ENCODE measurements around the gene SPOCD1.
"Not testable (repeated sequence)": the region's sequence is repeated elsewhere in the genome, so short reads cannot be mapped to it uniquely, and the experiment has no call there.

The SPOCD1 gene

DNA sequence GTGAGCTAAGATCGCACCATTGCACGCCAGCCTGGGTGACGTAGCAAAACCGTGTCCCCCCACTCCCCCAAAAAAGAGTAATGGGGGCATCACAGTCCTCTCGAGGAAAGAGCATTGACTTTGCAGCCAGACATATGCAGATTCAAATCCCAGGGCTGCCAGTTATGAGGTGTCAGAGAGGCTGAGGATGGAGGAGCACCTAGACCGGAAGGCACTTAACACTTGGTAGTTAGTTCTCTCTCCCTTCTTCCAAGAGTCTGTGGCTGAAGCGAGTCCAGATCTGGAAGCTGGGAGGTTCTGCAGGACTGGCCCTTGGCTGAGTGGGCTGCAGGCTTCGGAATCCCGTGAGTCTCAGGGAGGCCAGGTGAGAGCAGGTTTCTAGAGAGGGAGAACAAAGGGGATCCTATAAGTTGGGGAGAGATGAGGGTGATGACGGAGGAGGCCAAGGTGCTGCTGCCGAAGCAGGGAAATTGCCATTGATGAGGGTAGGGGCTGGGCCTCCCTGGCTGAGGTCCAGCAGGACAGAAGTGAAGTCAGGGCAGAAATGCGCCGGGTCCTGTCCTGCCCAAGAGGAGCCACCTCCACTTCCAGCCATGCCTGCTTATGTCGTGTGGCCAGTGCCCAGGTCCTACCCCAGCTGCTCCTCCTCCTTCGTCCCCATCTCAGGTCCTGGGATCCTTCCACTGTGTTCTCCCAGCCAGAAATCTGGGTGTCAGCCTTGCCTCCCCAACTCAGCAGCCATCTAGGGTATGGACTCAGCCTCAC lies 13.3 kb upstream of the SPOCD1 start:
- no peak for DNase-seq (ENCODE audit: low read depth)

DNA sequence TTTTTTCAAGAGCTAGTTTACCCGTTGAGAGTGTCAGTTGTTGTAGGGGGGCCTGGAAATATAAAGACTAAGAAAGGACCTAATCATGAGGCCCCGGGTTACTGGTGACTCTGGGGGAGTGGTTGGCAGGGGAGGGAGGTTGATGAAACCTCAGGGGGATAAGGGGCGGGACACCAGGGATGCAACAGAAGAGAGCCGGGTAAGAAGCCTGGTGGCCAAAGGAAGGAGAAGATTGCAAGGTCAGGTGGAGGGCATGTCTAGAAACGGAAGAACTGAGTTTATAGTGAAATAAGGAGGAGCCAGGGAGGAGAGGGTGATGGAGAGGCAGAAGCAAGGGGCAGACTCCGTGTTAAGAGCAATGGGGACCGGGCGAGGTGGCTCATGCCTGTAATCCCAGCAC lies 12.5 kb upstream of the SPOCD1 start:
- DNase-seq (ENCODE audit: low read depth): no peak

DNA sequence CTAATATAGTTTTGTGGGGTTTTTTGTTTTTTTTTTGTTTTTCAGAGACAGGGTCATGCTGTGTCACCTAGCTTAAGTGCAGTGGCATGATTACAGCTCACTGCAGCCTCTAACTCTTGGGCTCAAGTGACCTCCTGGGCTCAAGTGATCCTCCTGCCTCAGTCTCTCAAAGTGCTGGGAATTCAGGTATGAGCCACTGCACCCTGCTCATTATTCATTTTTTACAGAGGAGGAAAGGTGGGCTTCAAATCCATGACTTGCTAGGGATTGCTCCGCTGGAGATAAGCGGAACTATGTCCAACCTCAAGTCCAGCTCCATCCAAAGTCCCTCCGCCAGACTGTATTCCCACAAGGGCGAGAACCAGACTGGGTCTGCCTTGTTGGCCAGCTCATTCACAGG lies 8.0 kb upstream of the SPOCD1 start:
- no peak for DNase-seq (ENCODE audit: low read depth)

DNA sequence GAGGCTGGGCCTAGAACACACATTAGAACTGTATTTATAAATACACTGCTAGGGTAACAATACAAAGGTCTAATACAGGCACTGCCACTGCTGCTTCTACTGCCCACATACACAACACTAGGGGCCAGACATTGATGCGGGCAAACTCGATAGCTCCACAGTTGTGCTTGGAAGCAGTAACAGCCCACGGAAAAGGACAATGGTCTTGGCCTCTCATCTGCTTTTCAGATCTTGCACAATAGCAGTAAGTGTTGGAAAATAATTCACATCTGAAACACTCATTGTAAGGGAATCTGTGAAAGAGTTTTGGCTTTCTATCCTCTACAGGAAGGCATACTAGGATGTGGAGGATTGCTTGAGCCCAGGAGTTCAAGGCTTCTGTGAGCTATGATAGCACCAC lies 6.9 kb upstream of the SPOCD1 start:
- DNase-seq (ENCODE audit: low read depth): peak; percentile 38

DNA sequence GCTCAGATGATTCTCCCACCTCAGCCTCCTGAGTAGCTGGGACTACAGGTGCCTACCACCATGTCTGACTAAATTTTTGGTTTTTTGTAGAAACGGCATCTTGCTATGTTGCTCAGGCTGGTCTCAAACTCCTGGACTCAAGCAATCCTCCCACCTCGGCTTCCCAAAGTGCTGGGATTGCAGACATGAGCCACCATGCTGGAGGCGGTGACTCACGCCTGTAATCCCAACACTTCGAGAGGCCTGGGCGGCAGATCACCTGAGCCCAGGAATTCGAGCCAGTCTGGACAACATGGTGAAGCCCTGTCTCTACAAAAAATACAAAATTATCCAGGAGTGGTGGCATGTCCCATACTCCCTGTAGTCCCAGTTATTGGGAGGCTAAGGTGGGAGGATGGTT lies 4.4 kb upstream of the SPOCD1 start:
- not testable (repeated sequence) for DNase-seq (ENCODE audit: low read depth)

DNA sequence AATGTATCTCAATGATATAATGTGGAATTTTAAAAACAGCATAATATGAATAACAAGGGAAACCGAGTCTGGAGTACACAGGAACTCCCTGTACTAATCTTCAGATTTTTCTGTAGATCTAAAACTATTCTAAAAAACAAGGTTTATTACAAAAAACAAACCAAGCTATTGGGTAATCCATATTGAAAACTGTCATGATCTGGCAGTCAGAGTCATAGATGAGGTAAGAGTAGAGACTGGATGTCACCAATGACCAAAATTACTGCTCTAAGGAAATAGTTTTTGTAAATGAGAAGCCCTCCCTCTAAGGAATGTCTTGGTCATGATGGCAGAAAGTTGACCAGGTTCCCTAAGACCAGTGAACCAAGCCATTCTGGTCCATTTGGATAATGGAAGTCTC lies 2.4 kb upstream of the SPOCD1 start:
- no peak for DNase-seq (ENCODE audit: low read depth)

DNA sequence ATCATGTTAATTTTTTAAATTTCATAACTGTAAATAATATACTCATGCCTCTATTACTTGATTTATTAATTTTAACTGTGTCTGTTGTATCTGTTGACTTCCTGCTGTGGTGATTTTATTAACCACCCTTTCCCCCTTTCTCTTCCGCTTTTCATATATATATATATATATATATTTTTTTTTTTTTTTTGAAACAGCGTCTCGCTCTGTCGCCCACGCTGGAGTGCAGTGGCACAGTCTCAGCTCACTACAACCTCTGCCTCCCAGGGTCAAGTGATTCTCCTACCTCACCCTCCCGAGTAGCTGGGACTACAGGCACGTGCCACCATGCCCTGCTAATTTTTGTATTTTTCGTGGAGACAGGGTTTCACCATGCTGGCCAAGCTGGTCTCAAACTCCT lies 1.1 kb upstream of the SPOCD1 start:
- not testable (repeated sequence) for DNase-seq (ENCODE audit: low read depth)

DNA sequence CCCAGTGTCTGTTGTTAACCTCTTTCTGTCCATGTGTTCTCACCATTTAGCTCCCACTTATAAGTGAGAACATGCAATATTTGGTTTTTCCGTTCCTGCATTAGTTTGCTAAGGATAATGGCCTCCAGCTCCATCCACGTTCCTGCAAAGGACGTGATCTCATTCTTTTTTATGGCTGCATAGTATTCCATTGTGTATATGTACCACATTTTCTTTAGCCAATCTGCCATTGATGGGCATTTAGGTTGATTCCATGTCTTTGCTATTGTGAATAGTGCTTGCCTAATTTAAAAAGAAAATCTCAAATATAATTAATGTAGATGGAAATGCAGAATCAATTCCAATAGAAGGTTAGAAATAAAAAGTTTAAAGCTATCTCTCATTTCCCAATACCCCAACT lies 679 bp upstream of the SPOCD1 start:
- DNase-seq (ENCODE audit: low read depth): not testable (repeated sequence)

DNA sequence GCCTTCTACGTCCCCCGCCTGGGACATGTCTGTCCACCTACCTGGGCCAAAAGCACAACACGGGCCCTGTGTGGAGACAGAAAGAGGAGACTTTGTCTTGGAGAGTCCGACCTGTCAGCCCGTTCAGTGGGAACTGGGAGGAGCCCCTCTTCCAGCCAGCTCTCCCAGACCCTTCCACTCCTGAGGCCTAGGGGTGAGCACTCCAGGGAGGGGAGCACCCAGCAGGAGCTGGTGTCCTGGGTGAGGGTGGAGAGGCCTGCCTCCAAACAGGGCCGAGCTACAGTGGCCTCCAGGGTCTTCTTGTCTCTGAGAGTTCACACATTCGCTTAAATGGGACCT lies 546 bp downstream of the SPOCD1 start:
- DNase-seq (ENCODE audit: low read depth): no peak

DNA sequence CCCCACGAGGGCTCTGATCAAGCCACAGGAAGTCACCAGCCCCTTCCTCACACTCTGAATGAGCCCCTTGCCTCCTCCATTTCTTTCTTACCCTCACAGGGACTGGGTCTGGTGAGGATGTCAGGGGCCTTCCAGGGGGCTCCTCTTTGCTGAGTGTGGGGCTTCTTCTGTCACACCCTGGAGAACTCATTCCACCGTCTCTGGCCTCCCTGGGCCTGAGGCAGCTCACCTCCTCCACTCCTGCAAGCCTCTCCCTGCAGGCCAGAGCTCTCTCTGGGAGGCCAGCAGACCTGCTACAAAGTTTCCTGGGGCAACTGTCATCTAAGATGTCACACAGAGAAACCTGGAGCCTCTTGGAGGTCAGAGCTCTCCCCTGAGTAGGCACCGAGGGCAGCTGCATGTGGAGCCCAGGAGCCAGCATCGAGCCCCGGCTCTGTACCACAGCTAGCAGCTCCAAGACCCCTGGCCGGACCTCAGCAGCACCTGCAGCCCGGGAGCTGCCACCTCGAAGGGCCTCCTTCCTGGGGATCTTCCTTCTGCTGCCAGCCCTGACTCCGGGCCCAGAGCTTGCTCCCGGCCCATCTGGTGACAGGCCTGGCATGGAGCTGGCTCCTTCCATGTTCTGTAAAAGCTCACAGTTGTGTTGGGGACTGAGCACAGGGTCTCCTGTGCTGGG lies 1.1 kb downstream of the SPOCD1 start:
- no peak for DNase-seq (ENCODE audit: low read depth)

DNA sequence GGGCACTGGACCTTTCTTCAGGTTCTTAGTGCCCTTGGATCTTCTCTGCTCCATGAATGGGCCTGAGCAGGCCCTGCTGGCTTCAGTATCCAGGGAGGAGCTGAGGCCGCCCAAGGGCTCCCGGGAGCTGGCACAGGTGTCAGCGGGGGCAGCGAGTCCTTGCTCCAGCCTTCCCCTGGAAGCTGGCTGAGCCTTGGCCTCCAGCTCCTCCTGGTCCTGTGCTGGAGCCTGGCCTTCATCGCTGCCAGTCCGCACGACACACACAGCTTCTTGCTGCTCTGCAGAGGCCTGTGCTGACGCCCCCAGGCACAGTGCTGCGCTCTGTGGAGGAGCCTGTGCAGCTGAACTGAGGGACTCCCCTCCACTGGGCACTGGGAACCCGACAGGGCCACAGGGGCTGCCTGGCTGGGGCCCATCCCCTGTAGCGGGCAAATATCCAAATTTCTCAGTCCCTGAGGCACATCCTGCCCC lies 1.7 kb downstream of the SPOCD1 start:
- no peak for DNase-seq (ENCODE audit: low read depth)

DNA sequence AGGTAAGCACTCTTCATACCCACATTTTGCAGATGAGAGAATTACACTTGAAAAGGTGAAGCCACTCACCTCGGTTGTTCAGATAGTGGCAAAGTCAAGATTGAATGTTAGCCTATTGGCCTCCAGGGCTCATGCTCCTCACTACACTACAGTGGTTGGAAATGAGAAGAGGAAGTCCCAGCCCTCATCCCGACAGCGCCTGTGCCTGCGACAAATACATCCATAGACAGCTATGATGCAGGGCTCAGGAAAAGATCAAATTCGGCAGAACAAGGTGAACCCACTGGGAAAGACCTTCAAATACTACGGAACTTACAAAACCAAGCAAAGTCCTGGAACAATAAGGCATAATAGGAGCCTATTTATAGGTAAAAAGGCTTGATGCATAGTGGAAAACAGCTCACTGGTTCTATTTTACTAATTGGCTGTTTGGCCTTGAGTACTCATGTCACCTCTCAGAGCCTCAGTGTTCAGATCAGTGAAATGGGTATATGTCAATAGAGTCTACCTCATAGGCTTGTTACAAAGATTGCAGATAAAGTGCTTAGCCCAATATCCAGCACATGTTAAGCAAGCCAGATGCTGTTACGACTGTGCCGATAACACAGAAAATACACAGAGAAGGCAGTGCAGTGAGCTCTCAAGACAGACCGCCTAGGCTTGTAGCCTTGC lies 3.5 kb downstream of the SPOCD1 start:
- no peak for DNase-seq (ENCODE audit: low read depth)

DNA sequence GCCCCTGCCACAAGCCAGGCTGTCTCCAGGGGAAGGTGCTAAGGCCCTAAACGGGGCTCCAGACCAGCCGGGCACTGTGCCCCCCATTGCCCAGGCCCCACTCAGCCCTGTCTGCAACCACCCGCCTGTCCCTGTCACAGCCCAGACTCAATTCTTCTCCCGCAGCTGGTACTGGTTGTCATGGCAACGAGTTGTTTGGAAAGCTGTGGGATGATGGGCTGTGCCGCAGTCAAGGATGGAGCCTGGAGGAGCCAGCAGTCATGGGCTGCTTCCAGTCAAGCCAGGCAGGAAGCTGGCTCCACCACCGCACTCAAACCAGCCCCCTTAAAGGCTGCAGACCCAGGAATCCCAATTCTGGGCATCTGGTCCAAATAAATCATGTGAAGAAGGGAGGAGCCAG lies 4.2 kb downstream of the SPOCD1 start:
- DNase-seq (ENCODE audit: low read depth): peak; percentile 34

DNA sequence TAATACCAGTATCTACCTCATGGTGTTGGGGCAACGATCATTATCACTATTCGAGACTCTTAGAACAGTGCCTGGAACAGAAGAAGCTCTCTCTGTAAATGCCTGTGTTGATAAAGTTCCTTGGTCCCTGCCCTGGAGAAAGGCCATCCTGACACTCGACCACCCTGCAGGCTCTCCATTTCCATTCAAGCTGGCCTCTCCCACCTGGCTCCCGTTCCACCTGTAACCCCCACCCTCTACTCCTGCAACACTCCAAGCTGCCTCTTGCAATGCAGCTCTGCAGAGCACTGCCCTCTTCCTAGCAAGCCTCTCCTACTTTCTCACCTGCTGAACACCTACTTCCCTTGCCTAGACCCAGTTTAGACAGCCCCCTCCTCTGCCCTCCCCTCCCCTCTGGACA lies 6.1 kb downstream of the SPOCD1 start:
- no peak for DNase-seq (ENCODE audit: low read depth)

DNA sequence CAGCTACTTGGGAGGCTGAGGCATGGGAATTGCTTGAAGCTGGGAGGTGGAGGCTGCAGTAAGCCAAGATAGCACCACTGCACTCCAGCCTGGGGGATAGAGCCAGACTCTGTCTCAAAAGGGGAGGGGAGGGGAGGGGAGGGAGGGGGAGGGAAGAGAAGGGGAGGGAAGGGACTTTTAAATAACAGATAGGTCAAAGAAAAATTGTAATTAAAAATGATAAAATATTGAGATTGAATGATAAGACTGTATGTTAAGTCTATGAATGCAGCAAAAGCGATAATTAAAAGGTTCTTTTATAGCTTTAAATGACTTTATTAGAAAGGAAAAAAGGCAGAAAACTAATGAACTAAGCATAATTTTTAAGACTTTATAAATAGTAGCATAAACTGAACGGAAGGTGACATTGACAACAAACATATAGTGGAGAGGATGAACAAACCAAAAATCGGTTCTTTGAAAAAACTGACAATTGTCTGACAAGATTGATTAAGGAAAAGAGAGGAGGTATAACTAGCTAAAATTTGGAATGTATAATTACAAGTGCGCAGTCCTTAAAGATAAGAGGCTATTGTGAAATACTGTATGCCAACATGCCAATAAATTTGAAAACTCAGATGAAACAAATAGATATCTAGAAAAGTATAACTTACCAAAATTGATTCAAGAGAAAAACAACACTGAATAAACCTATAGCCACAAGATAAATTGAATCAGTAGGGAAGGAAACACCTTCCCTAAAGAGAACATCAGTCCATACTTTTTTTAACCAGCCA lies 8.4 kb downstream of the SPOCD1 start:
- DNase-seq (ENCODE audit: low read depth): no peak

DNA sequence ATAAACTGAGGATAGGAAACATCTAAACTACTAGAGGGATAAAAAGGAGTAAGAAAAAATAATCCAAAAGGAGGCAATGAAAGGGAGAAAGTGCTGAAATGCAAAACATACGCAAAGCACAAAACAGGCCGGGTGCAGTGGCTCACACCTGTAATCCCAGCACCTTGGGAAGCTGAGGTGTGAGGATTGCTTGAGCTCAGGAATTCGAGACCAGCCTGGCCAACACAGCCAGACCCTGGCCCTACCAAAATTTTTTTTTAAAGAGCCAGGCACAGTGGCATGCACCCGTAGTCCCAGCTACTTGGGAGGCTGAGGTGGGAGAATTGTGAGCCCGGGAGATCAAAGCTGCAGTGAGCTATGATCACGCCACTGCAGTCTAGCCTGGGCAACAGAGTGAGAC lies 10.5 kb downstream of the SPOCD1 start:
- no peak for DNase-seq (ENCODE audit: low read depth)

DNA sequence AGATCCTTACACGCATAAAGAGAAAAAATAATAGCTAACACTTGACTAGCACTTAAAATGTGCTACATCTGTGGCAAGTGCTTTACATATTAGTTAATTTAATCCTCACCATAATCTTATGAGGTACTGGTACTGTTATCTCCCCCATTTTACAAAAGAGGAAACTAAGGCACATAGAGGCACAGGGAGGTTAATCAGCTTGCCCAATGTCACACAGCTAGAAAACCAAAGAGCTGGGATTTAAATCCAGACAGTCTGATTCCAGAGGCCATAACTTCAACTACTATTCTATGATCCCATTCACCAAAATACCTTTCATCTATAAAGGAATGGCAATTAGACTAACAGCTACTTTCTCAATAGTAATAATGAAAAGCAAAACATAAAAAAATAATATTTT lies 11.7 kb downstream of the SPOCD1 start:
- no peak for DNase-seq (ENCODE audit: low read depth)

DNA sequence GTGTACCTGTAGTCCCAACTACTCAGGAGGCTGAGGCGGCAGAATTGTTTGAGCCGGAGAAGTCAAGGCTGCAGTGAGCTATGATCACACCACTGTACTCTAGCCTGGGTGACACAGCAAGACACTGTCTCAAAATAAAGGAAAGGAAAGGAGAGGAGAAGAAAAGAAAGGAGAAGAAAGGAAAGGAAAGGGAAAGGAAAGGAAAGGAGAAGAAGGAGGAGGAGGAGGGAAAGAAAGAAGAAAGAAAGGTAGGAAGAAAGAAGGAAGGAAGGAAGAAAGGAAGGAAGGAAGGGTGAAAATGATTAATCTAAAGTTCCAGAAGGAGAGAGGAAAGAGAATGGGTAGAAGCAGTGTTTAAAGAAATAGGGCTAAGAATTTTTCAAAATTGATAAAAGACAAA lies 12.2 kb downstream of the SPOCD1 start:
- DNase-seq (ENCODE audit: low read depth): no peak

DNA sequence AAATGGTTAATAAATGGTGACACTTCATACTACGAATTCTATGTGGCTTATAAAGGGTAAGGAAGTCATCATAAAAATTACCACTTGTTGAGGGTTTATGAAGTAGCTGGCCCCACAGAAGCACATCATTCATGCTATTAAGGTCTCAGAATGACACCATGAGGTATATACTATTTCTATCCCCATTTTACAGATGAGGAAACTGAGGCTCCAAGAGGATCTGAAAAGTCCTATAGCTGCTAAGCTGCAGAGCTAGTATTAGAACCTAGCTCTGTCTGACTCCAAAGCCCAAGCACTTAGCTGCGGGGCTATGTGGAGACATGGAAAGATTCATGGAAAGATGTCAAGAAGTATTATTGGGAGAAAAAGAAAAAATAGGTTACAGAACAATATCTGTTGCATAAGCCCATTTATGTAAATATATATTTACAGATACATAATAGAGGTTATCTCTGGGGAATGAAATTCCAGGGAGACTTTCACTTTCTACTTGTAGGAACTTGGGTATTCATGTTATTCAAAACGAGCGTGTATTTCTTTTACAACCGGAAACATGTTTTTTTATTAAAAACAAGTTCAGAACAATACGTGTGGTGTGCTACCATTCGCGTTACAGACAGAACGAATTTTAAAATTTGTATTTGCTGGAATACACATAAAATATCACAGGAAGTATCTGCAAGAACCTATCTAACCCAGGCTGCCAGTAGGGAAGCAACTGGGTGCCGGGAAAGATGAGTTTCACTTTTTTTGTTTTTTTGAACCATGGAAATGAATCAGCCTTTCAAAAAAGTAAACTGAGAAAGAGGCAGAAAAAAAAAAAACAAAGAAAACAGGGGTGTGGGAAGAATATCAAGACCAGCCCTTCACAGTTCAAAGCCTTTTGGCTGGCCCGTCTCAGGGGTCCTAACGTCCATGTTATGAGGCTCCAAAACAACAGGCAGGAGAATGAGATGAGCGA lies 13.4 kb downstream of the SPOCD1 start:
- DNase-seq (ENCODE audit: low read depth): peak; percentile 53

DNA sequence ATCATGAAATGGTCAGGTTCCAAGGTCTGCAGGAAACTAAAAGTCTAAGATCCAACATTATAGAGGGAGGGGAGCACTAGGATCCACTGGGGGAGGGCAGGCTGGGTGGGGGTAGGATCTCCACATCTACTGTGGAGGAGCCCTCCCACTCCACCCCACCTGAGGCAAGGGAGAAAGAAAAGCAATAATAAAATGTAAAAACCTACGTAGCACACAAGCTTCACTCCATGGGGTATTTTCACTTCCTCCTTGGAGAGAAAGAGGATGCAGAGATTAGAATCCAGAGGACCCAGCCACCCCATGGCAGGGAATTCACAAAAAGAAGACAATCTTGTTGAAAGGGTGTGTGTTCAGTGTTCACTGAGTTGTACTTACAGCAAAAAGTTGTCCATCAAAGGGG lies 14.4 kb downstream of the SPOCD1 start:
- no peak for DNase-seq (ENCODE audit: low read depth)

DNA sequence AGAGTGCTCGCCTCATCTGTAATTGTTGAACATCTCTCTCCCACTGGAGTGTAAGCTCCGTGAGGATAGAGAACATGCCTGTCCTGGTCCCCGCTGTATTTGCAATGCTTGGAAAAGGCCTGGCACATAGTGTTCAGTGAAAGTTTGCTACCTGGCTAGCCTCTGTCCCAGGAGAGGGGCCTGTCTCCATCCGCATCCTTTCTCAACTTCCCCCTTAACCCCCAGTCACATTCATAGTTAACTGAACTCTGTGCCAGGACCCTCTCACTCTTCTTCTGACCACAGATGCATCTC lies 15.2 kb downstream of the SPOCD1 start:
- no peak for DNase-seq (ENCODE audit: low read depth)
